DMS79 treated with DMSO at 0.1 percent for 48 hours (cell line): ENCODE measurements around the gene MIB2.
"Not testable (repeated sequence)": the region's sequence is repeated elsewhere in the genome, so short reads cannot be mapped to it uniquely, and the experiment has no call there.

ENCODE experiments used
- DNase-seq: peaks from one replicate; lab custom pipeline; 2025; lab: John Stamatoyannopoulos, UW

Gene MIB2

DNA sequence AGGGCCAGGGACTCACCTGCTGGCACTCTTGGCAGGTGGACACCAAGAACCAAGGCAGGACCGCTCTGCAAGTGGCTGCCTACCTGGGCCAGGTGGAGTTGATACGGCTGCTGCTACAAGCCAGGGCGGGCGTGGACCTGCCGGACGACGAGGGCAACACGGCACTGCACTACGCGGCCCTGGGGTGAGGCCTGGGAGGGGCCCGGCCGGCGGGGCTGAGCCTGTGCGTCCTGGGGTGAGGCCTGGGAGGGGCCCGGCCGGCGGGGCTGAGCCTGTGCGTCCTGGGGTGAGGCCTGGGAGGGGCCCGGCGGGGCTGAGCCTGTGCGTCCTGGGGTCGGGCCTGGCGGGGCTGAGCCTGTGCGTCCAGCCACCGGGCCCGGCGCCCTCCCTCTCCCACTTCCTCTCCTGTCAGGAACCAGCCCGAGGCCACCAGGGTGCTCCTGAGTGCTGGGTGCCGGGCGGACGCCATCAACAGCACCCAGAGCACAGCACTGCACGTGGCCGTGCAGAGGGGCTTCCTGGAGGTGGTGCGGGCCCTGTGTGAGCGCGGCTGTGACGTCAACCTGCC, 12.0 kb downstream of the MIB2 start:
- DNase-seq, result no peak

DNA sequence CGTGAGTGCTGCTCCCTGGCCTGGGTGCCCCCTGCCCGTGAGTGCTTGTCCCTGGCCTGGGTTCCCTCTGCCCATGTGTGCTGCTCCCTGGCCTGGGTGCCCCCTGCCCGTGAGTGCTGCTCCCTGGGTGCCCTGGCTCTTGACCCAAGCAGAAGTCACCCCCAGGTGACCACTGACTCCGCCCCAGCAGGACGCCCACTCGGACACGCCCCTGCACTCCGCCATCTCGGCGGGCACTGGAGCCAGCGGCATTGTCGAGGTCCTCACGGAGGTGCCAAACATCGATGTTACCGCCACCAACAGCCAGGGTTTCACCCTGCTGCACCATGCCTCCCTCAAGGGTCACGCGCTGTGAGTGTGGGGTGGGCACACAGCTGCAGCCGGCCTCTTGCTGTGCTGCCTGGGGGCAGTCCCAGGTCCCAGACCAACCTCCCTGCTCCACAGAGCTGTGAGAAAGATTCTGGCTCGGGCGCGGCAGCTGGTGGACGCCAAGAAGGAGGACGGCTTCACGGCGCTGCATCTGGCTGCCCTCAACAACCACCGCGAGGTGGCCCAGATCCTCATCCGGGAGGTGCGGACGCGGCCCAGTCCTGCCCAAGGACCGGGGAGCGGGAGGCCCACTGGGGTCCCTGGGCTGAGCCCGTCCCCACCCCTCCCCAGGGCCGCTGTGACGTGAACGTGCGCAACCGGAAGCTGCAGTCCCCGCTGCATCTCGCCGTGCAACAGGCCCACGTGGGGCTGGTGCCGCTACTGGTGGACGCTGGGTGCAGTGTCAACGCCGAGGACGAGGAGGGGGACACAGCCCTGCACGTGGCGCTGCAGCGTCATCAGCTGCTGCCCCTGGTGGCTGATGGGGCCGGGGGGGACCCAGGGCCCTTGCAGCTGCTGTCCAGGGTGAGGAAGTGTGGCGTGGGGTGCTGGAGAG, 12.8 kb downstream of the MIB2 start:
- DNase-seq, result no peak

DNA sequence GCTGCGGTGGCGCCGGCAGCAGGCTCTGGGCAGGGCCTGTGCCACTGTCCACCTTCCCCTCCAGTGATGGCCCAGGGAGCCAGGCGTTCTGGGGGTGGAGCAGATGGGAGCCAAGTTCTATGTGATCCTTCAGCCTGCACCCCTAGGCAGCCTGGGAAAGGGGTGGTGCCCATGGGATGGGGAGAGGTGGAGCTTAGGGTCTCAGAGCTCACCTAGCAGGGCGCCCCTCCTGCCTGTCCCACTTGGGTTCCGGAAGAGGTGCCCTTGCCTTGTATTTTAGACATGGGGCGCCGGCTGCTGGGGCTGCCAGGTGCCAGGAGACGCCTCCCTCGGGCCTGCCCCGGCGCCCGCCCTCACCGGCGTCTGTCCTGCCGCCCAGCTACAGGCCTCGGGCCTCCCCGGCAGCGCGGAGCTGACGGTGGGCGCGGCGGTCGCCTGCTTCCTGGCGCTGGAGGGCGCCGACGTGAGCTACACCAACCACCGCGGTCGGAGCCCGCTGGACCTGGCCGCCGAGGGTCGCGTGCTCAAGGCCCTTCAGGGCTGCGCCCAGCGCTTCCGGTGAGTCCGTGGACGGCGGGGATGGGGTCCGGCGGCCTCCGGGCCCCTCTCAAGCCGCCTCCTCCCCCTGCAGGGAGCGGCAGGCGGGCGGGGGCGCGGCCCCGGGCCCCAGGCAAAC, 13.6 kb downstream of the MIB2 start:
- DNase-seq, result no peak

DNA sequence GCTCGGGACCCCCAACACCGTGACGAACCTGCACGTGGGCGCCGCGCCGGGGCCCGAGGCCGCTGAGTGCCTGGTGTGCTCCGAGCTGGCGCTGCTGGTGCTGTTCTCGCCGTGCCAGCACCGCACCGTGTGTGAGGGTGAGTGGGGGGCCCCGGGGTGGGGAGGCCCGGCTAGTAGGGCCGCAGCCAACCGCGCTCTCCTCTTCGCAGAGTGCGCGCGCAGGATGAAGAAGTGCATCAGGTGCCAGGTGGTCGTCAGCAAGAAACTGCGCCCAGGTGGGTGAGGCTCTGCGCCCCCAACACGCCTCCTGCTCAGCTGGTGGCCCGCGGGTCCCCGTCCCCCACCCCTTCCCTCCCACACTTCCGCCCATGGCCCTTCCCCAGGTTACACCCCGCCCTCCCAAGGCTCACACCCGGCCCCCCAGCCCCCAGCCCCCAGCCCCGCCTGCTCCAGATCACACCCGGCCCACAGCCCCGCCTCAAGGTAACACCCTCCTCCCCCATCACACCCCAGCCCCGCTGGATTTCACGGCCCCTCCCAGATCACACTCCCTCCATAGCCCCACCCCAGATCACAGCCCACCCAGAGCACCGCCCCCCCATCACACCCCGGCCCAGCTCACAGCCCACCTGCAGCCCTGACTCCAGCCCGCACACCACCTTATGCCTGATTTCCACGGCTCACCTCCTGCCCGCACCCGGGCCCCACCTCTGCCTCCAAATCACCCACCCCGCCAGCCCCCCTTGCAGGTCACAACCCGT, 14.3 kb downstream of the MIB2 start:
- DNase-seq, result no peak

DNA sequence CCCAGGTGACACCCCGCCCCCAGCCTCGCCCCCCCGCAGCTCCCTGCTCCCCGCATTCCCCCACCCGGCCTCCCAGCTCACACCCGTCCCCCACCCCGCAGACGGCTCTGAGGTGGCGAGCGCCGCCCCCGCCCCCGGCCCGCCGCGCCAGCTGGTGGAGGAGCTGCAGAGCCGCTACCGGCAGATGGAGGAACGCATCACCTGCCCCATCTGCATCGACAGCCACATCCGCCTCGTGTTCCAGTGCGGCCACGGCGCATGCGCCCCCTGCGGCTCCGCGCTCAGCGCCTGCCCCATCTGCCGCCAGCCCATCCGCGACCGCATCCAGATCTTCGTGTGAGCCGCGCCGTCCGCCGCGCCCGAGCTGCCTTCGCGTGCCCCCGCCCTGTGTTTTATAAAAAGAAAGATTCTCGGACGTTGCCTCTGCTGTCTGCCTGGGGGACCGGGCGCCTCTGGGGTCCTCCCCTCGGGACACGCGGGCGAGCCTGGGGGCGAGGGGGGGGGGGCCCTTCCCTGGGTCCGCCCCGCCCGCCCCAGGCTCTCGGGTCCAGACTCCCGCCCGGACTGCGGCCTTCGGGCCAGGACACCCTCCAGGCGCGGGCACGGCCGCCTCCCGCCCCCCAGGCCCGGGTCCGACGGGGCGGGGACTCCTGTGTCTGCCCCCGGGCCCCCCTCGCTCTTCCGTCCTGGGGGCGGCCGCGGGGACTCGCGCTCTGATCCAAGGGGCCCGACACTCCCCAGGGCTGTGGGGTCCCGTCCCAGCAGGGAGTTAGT, 15.1 kb downstream of the MIB2 start:
- DNase-seq, result no peak

DNA sequence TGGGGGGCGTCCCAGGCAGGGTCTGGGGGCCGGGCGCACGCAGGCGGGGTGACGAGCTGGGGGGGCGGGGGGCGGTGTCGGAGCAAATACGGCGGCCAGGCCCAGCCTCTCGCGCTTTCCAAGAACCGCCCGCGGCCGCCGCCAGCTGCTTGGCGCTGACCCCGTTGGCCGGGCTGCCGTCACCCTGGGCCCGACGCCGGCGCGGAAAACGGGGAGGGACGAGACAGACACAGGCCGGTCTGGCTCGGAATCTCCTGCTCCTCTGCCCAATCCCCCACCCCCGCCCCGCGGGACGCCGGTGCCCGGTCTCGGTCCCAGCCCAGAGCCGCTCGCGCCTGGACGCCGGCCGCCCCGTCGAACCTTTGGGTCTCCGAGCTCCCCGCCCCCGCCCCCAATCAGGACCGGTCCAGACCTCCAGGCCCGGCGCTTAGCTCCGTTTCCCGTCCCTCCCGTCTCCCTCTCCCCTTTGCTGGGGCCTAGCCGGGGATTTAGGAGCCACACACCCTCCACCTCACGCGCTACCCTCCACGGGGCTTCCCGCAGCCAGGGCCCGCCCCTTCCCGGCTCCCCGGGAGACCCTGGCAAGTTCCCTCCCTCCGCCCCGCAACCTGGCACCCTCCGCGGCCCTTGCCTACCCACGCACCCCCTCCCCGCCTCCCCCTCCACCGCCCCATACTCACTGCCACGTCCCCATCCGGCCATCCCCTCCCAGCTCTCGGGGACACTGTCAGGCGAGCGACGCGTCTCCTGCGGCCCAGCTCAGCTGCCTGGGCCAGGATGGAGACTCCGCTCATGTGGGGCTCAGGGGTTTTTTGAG, 15.9 kb downstream of the MIB2 start:
- no peak for DNase-seq

DNA sequence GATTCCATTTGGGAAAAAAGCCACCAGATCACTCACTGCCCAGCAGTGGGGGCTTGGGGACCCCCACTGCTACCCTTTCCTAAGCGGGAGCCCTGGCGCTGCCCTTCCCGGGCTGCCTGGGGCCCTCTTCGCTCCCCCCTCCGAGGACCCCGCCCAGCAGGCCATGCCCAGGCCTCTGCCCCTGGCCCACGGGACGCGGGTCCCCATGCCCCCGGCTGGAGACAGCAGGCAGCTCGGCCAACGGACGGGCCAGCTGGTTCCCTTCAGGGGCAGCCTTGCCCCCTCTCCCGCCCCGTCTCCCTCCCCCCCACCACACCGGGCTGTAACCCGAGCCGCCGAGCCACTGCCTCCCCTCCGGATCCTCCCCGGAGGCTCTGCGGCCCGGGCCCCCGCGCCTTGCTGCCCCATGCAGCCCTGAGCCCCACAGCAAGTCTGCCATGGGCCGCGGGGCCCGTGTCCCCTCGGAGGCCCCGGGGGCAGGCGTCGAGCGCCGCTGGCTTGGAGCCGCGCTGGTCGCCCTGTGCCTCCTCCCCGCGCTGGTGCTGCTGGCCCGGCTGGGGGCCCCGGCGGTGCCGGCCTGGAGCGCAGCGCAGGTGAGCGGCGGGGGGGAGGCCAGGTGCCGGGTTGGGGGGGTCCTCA, 16.6 kb downstream of the MIB2 start, which contains the start of gene MMP23B:
Gene MMP23B (plus strand): TSS at position 392 of the 639 bp plus-strand sequence. CDS start 46 bp downstream, at position 438.
- DNase-seq, result no peak

DNA sequence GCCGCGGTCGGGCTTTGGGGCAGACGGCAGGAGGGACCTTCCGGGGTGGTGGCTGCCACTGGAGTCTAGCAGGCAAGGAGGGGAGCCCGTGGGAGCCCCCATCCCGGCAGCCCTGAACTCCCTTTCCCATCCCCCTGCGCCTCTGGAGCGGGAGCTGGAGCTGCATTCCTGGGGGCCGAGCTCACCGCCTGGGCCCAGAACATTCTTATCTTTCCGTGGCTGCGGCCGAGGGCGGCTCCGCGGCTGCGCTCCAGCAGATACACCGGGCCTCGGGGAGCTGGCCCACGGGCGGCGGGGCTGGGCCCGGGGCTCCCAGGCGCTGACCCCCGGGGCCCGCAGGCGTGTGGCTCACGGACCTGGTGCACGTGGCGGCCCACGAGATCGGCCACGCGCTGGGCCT, 18.1 kb downstream of the MIB2 start:
- not testable (repeated sequence) for DNase-seq

DNA sequence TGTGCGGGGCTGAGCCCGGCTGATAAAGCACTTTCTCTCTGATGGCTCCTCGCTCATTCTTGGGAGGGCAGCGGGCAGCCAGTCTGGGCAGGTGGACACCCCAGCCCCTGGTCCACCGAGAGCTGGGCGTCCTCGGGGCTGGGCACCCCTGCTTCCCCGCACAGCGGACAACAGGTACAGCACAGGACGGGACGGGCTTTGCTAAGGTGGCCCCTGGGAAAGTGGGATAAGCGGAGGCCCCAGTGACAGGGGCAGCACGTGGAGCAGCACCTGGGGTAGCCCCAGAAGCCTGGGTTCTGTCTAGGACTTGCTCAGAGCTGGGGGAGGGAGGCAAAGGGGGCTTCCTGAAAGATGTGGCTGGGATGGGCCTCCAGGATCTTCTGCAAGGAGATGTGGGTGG, 19.3 kb downstream of the MIB2 start:
- not testable (repeated sequence) for DNase-seq

DNA sequence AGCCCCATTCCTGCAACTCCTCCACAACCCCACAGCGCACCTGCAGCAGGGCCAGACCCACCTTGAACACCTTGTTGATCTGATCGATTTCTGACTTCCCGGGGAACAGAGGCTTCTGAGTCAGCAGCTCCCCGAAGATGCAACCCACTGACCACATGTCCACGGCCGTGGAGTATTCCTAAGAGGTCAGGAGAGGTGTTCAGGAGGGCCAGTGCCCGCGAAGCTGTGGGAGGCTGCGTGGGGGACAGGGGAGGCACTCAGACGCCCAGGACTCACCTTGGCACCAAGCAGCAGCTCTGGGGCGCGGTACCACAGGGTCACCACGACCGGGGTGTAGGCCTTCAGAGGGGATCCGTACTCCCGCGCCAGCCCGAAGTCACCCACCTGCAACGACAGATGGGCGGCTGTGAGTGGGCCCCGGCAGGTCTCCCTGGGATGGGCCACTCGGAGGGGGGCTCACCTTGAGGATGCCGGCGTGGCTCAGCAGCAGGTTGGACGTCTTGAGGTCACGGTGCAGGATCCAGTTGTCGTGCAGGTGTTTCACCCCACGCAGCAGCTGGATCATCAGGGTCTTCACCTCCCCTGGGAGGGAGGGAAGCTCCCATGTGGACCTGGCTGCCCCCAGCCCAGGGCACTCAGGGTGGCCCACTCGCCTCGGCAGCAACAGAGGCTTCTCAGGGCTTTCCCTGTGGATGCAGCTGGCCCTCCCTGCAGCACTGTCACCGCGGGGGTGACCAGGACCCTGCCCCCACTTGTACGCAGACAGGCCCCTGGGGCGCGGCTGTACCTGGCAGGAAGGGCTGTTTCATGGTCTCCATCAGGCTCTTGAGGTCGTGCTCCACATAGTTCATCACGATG, 21.6 kb downstream of the MIB2 start:
- not testable (repeated sequence) for DNase-seq

DNA sequence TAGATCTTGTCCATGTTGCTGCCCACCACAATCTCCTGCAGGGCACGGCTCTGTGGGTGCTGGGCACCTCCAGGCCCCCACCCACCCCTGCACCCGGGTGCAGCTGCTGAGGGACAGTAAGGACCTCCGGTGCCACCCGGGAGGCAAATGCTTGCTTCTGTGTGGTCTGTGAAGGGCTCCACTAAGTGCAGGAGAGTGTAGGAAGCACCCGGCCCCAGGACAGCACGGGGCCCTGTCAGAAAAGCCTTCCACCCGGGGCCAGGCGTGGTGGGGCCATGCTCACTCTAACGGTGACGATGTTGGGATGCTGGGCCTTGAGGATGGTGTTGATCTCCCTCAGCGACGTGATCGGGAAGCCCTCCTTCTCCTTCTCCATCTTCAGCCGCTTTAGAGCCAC, 22.2 kb downstream of the MIB2 start:
- not testable (repeated sequence) for DNase-seq

DNA sequence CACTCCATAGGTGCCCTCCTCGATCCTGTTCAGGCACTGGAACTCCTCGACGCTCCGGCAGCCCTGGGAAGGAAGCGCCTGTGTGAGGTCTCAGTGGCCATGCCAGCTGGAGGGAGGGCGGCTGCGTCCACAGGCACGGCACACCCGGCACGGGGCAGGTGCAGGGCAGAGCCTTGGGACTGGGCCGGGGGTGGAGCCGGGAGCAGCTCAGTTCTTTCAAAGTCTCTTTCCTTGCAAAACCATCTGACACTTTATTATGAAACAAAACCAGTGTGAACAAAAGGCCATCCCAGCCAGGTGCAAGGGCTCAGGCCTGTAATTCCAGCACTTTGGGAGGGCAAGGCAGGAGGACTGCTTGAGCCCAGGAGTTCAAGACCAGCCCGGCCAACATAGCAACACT, 23.2 kb downstream of the MIB2 start:
- not testable (repeated sequence) for DNase-seq

DNA sequence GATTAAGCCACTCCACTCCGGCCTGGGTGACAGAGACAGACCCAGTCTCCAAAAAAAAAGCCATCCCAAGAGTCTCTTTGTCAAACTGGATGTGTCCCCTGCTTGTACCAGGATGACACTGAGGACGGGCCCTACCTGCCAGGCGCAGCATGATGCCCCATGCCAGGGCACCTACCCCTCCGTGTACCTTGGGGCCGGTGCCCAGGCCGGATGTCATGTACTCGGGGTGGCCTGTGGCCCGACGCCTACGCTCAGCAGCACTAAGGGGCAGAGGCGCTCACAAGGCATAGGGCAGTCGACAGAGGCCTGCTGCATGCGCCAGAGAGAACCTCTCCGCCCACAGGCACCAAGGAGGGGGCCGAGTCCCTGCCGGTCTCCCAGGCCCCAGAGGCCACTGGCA, 24.1 kb downstream of the MIB2 start:
- not testable (repeated sequence) for DNase-seq

DNA sequence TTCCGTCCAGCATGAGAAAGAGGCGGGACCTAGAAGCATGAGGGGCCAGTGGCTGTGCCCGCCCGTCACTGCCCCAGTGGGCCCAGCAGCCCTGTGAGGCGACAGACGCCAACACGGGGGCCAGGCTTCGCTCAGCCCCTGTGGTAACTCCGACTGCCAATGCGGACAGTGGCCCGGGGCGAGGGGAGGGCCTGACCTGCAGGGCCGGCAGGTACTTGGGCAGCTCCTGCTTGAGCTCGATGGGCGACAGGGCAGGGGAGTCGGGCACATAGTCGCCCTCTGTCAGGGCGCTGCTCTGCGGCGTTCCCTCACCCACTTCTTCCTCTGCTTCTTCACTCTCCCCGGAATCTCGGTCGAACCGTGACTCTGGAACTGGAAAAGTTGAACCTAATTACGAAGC, 24.8 kb downstream of the MIB2 start:
- DNase-seq, result not testable (repeated sequence)

DNA sequence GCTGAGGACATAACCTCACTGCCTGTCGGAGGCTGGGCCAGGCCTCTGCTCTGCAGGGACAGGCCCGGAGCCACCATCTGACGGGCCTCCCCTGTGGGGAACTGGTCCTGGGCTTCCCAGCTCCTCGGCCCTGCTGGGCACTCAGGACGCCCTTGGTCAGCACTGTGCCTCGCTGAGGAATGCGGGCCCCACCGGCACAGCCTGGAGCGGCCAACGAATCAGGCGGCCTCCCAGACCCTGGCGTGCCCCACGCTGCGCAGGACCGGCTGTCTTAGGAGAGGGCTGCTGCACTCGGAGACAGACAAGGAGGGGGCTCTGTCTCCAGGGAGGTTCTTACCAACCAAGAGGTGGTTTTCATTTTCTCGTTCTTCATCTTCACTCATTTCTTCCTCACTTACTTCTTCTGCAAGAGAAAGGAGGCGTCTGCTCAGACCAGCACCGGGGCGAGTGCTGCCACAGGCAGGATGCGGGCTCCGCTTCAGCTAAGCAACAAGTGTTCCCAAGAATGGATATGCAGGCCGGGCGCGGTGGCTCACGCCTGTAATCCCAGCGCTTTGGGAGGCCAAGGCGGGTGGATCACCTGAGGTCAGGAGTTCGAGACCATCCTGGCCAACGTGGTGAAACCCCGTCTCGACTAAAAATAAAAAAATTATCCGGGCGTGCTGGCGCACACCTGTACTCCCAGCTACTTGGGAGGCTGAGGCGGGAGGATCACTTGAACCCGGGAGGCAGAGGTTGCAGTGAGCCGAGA, 25.6 kb downstream of the MIB2 start:
- DNase-seq, result not testable (repeated sequence)

DNA sequence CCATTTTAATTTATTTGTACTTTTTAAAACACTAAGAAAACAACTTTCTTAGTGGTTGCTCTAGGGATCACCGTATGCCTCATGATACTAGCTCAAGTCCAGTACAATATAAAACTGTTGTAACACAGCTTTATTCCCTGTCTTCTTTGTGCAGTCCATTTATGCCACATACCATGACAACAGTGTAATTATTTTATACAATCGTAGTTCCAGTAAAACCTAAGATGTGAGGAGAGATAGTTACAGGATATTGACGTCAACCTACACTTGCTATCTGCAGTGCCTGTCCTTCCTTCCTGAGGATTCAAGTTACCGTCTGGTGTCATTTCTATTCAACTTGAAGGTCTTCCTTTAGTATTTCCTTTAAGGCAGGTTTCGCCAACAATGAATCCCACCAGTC, 31.0 kb downstream of the MIB2 start:
- not testable (repeated sequence) for DNase-seq

DNA sequence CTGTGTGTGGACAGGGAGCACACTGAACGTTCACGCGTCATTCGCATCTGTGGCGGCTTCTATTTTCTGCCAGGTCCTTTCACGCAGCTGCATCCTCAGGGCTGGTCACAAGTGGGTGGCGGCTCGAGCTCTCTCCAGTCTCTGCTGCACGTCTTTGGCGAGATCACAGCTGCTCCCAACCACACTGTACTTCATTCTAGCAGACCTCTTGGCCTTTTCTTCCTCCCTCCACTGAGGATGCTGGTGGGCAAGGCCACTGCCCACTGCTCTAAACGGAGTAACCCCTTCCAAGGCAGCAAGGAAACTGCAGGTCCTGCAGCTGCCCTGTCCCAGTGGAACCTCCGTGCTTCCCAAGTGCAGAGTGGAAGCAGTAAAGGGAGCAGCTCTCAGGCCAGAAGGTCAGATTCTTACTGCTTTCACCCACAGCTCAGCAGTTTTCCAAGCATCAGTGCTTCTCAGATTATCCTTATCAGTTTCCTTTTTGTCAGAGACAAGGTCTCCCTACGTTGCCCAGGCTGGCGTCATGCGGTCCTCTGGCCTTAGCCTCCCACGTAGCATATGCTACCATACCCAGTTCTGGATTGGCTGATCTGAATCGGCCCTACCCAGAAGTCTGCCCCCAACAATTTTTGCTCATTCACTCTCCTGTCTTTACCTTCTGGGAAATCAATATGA, 32.4 kb downstream of the MIB2 start:
- not testable (repeated sequence) for DNase-seq

DNA sequence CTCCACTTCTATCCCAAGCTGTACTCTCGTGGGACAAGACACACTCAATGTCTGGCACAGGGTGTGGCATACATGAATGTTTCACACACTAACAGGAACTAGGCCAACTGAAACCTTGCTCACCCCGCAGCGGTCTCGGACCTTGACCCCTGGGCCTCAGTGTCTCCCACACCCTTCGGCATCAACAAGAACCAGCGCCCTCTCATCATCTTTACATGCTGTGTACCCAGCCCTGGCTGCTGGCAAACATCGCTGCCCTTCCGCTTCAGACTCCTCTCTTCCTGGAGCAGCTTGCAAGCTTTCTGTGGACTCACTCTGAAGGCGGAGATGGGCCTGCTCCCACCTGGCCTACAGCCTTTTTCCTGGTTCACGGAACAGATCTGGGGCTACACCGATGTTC, 33.0 kb downstream of the MIB2 start:
- DNase-seq, result not testable (repeated sequence)
